Stimulated activated CD4-positive, alpha-beta T cell treated with anti-CD3 and anti-CD28 coated beads, Interleukin-1b, Interleukin-23, amount 100 ng/mL, for 4 hours (primary cell): Measurements from ENCODE around the gene FAM193B.
"Not testable (repeated sequence)": the region's sequence is repeated elsewhere in the genome, so short reads cannot be mapped to it uniquely, and the experiment has no call there.

Source experiments
- DNase-seq, 2 donors: peaks; one replicate each; pipeline ENCODE4 v3.0.0-alpha.2; 2020; ENCODE audit warnings: low read depth in 2 of 2

FAM193B gene

DNA sequence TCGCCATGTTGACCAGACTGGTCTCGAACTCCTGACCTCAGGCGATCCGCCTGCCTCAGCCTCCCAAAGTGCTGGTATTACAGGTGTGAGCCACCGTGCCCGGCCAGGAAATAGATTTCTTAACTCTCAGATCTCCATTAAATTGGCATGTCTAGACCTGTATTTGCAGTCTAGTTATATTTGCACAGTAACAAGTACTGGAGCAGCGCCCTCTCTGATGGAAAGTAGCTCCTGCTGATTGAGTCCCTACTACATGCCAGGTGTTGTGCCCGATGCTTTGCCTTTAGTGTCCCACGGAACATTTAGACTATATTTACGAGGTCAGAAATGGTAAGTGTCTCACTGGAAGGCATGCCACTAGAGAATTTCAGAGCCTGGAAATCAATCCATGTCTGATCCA lies 21.8 kb upstream of the FAM193B start:
- DNase-seq = no peak

DNA sequence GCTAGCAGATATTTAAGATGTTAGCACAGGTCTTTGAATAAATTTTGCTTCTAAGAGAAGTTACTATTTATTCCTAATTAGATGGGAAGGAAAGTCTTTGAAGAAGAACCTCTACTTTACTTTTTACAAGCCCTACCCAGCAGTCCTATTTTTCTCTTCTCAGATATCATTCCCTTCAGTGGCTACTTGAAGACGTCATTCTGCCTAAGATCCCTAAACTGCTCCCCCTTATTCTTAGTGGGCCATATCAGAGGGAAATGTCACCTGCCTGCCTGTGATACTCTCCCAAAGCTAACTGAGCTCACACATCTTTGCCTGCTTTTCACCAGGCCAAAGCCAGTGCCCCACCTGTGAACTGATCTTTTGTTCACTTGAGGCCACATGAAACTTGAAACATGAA lies 21.1 kb upstream of the FAM193B start:
- no peak for DNase-seq

DNA sequence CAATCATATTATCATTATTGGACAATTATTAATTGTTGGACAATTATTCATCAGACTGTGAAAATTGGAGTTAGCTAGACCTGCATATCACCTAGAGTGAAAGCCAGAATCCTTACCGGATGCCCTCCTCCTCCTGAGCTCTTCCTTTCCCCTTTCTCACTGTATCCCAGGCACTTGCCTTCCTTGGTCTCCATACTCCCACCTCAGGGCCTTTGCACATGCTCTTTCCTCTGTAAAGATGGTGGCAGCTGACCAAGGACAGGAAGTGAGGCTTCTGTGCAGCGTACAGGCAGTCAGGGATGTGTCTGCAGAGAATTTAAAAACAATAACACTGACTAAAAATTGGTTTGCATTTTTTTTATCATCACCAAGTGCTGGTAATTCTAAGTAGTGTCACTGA lies 15.5 kb upstream of the FAM193B start:
- DNase-seq = no peak

DNA sequence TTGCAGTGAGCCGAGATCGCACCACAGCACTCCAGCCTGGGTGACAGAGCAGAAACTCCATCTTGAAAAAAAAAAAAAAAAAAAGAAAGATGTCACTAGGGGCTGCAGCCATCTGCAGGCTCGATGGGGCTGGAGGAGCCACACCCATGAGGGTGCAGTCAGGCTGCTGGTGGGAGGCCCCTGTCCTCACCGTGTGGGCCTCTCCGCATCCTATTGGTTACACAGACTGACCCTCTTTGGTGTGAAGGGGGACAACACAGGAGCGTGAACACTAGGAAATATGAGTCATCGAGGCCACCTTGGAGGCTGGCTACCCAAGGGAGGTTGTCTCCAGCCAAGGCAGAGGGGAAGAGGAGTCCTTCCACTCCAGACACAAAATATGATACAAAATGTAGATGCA lies 14.0 kb upstream of the FAM193B start:
- DNase-seq = no peak

DNA sequence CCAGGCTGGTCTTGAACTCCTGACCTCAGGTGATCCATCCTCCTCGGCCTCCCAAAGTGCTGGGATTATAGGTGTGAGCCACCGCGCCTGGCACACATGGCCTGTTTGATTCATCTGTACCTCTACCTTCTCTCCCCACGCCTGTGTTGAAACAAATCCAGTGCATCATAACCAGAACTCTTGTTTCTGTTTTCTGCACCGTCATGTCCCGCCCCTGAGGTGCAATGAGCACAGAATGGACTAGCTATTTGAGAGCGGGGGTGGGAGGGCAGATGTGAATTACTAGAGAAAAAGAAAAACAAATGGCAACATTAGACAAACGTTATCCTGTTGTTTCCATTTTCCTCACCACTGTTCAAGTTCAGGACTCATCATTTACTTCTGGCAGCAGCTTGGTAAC lies 10.7 kb upstream of the FAM193B start:
- no peak for DNase-seq

DNA sequence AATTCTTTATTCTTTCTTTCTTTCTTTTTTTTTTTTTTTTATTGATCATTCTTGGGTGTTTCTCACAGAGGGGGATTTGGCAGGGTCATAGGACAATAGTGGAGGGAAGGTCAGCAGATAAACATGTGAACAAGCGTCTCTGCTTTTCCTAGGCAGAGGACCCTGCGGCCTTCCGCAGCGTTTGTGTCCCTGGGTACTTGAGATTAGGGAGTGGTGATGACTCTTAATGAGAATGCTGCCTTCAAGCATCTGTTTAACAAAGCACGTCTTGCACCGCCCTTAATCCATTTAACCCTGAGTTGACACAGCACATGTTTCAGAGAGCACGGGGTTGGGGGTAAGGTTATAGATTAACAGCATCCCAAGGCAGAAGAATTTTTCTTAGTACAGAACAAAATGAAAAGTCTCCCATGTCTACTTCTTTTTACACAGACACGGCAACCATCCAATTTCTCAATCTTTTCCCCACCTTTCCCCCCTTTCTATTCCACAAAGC lies 5.1 kb upstream of the FAM193B start:
- not testable (repeated sequence) for DNase-seq

DNA sequence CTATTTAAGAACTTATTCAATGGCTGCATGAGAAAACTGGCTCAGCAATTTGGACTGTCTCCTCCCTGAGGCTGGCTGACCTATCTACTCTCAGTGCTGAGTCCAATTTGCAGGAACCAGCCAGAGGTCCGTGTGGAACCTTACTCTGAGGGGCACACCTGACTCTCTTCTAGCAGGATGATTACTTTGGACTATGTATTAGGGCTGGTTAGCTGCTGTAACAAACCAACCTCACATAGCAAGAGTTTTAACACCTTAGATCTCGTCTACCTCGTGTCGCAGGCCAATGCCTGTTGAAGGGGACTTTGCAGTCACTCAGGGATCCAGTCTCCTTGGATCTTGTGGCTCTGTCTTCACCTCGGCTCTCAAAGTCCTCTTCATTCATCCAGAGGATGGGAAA lies 3.4 kb upstream of the FAM193B start:
- DNase-seq = no peak

DNA sequence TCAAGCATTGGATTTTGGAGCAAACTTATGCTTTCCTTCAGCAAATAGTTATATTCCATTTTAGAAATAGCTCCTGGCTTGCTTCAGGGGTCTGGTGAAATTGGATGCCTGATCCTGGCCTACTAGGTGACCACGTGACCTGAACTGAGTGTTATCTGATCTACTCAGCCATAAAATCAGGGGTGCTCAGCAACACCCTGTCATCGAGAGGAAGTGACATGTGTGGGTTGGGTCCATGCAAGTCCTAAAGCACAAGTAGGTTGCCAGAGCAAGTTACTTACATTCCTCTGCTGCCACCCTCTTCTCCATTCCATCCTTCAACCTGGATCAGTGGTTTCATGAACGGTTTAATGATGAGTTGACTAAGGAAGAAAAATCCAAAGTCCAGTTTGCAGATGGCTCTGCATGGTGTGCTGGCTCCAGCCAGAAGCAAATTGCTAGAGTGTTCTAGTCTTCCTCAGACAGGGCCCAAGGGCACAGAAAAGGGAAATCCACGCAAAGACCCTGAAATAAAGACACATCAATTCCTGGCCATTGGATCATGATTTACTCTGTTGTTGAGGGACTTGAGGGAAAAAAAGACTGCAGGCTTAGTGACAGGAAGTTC lies 2.8 kb upstream of the FAM193B start:
- no peak for DNase-seq

DNA sequence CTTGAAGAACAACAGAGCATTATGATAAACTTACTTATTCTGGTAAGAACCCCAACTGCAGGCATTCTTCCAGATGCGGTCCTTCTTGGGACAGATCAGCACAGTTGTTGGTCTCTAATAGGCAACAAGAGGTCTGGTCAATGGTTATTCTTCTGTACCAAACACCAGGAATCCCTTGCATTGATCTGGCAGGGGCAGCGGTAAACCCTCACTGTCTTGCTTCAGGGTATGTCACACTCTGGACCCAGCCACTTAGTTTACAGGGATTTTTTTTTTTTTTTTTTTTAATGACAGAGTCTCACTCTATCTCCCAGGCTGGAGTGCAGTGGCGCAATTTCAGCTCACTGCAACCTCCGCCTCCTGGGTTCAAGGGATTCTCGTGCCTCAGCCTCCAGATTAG lies 1.3 kb upstream of the FAM193B start:
- no peak for DNase-seq

DNA sequence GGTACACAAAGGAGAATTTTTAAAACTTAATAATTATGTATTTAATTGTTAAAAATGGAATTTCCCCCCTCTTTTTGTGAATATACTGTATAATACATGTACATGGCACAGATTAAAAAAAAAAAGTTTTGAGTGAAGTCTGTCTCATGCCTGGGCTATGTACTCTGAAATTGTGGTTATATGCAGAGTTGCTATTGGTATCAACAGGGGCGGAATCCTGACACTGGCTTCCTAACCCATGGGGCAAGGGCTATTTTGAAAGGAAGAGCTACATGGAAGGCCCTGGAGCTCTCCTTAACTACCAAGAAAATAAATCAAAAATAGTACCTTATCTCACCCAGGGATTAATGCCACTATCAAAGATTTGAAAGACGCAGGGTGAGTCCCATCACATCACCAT lies 865 bp upstream of the FAM193B start:
- DNase-seq = no peak

DNA sequence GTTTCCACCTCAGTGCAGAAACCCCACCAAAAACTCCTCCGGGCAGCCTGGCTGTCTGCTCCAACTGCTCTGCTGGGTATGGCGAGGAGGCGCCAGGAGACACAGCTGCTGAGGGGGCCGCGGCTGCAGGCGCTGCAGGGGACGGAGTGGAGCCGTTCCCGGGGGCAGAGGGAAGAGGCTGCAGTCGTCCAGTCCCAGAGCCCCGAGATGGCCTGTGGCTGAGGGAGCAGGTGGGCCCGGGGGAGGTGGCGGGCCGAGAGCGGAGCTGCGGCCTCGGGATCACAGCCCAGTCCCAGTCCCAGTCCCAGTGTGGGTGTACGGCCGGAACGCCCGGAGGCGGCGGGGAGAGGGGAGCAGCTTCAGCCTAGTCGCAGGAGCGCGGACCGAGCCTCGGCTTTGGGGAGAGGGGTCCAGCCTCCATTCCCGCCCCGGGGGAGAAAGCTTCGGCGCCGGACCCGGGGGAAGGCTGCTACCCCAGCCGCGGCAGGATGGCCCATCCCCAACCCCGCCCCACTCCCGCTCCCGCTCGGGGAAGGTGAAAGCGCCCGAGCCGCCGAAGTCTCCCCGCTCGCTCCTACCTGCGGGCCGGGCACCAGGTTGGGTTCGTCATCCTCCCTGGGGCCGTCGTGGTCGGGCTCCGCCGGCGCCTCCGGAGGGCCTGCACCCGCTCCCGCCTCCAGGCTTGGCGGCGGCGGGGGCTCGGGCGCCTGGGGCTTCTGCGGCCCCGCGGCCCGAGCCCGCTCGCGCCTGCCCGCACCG lies 513 bp downstream of the FAM193B start:
- peak; percentile 14 to 37 for DNase-seq

DNA sequence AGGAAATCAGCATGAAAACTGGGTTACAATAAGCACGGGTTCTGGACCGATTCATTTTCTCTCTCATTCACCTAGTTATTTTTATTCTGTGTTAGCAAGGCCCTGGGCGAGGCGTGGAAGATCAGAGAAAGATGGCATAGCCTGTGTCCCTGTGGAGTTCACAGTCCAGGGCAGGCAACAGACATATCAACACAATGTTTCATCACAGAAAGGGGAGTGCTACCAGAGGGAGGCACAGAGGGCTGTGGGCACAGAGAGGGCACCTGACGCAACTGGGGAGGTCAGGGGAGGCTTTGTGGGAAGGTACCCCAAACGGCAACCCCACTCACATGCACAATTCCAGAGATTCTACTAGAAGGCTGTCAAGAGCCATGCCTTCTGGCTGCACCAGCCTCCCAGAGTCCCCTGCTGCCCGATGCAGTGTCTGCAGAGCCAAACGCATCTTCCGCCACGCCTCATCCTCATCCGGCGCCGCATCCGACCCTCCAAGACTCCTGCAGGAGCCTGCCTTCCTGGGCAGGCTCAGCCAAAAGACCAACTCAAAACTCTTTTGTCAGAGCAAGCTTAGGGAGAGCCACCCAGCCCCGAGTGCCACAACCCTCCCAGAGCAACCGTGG lies 1.4 kb downstream of the FAM193B start:
- DNase-seq = no peak

DNA sequence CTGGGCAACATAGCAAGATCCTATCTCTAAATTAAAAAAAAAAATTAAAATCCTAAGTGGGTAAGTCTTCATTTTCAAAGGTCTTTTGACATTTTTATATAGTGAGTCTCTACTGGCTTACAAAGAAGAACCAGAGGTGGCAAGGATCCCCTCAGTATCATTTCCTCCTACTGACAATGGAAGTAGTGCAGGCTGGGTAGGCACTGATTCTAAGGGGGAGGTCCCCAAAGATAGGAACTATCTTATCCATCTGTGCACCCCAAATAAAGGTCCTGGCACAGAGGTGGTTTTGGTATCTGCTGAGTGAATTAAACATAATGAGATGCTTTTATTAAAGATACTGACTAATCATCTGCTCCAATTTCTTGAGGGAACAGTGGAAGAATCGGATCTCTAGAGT lies 4.2 kb downstream of the FAM193B start:
- DNase-seq = no peak

DNA sequence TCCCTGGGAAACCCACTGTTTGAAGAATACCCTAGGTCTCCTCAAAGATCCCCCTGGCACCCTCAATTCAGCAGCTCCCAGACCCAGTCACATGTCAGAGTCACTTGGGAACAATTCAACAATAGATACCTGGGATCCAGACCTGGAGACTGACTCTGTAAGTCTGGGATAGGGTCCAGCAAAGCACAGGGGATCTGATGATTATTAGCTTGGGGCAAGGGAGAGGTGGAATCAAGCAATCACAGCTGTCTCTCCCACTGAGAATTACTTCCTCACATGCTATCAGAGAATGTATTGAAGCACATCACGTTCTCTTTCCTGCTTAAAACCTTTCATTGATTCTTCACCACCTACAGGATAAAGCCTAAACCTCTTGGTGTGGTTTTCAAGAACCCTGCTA lies 5.9 kb downstream of the FAM193B start:
- DNase-seq = no peak

DNA sequence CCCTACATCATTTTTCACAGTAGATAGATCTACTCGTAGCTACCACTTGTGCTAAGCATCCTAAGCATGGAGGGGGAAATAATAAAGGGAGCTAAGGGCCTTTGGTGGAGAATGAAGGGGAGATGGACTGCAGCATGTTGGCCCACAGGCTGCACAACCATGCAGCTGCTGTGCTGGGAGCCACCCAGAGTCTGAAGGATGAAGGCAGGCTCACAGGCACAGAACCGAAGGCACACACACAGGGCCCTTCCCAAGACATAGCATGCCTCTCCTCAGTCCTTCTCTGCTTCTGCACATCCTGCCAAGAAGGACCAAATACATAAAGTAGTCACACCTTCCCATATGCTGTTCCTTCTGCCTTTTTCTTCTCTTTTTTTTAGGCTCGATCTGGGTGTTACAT lies 6.6 kb downstream of the FAM193B start:
- DNase-seq = no peak

DNA sequence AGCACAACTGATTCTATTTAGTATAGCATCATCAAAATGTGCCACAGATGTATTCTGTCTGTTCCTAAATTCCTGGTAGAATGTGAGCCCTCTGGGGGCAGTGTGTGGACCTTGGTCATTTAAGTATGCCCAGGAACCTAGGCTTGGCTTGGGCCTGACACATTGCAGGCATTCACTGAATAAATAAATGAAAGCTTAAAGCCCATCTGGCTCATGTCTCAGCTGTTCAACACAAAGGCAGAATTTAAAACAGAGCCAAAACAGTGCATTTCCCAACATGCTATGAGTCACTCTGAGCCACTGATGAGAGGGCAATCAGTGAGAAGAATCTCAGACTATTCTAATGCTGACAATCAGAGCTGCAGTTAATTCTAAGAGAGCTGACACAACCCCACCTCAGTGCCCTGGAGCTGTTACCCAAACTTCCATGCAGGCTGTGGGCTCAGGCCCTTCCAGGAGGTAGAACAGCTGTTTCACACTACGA lies 8.1 kb downstream of the FAM193B start:
- no peak for DNase-seq

DNA sequence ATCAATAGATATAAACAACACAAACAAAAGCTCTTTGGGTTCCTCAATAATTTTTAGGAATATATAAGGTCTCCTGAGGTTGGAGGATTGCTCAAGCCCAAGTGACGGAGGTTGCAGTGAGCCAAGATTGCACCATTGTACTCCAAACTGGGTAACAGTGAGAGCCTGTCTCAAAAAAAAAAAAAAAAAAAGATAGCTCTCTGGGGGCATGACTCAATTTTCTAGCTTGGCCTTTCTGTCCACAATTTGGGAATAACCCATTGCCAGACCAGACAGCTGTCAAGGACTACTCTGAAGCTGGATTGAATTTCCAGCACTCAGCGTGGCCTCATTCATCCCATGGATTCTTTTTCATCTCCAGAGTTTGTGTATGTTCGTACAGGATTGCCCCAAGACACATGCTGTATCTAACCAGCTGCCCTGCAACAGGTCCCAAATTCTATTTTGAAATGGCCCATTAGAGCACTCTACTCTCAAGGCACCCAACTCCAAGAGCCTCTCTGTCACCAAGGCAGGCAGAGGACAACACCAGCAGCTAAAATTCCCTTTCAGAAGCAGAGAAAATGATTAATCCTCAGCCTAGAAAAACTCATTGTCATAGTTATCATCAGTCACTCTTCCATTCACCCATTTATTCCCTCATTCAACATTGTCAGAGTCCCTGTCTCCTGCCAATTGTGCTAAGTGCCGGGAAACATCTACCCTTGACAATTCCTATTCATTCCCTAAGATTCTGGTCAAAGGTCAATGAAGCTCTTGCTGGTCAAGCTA lies 8.7 kb downstream of the FAM193B start:
- DNase-seq = no peak

DNA sequence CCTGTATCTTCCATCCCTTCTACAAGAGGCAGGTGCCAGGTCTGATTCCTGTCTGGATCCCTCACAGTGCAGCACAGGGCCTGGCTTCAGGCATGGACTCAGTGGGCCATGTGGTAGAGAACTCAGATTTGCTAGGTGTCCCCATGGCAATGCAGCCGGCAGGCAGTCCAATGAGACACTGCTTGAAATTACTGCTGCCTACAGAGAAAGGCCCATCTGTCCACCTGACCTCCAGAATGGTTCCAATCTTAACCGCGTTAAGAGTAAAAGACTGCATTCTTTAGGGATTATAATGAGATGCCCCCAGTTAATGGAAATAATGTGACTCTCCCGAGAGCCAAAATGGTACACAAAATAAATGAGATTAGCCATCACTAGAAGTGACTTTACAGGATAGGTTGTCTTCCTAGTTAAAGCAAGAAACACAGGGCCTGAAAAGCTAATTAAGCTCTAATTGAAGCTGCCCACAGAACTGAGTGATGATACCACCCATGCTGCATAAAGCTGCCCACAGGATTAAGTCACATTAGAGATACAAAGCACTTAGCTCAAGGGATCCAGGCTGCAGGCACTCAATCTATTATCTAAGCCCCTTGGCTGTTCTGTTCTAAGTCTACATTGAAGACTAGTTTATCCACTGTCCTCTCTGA lies 11.4 kb downstream of the FAM193B start:
- no peak for DNase-seq

DNA sequence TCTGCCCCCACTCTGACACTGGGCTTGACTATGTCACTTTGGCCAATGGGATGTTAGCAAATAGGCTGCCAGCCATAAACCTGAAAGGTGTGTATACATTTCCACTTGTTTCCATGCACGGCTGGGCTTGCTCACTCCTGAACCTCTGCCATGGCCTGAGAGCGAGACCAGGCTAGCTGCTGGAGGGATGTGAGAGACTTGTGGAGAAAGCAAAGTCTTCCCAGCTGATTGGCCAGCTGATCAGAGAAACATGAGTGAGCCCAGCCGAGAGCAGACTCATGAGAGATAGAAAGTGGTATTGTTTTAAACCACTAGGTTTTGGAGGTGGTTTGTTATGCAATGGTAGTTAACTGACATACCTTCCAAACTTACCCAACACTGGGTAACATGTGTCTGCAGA lies 13.9 kb downstream of the FAM193B start:
- DNase-seq = no peak

DNA sequence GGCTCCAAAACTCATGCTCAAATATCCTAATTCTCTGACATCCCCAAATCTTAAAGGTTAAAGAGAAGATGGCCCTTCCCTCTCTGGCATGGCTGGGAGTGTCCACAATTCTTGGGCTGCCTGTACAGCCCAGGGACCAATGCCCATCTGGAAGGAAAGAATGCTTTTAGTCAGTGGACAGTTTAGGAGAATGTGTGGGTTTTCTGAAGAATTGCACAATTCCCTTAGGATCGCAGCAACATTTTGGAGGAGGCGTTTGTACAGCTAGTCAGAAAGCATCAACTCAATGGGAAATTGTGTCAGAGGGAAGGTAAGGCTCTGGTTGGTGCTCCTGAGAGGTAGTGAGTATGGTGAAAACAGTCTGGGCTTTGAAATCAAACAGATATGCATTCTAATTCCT lies 15.0 kb downstream of the FAM193B start:
- no peak for DNase-seq

DNA sequence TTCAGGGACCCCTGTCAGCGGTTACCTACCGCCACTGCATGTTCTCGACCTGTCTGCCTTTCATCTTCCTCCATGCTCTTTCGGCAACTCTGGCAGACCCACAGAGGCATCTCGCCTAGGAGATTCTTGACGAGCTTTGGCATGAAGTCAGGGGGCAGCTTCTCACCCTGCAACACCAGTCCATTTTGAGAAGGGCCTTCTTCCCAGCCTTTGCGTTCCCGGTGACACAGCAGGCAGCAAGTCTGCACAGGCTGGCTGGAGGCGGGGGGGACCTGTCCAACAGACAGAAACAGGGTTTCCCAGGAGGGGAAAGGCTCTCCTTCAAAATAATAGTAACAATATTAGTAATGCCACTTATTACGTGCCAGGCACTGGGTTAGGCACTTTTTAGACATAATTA lies 15.5 kb downstream of the FAM193B start:
- no peak for DNase-seq
